GM13976 (cell line): ENCODE measurements around the gene SHANK2.

Experiments
- DNase-seq: peaks from one replicate; pipeline ENCODE4 v3.0.0; 2012; ENCODE audit warnings: low spot score
- in situ Hi-C: fragments of 300-500 bp; cut with MboI; formaldehyde crosslinking; loops from one replicate; pipeline ENCODE4 v1.12.0; 2022; ENCODE audit warnings: low sequenced_read_pairs, mixed read lengths, inconsistent platforms; ENCODE audit not compliant: unreplicated experiment
- TF ChIP-seq, protein P1 (sequence below): IDR thresholded peaks from 2 replicates; pipeline ENCODE4 v1.5.1; 2012; ENCODE audit warnings: borderline replicate concordance, mild to moderate bottlenecking; ENCODE audit not compliant: insufficient read depth; ENCODE audit errors: extremely low read depth, missing control alignments, control extremely low read depth

Gene SHANK2

DNA sequence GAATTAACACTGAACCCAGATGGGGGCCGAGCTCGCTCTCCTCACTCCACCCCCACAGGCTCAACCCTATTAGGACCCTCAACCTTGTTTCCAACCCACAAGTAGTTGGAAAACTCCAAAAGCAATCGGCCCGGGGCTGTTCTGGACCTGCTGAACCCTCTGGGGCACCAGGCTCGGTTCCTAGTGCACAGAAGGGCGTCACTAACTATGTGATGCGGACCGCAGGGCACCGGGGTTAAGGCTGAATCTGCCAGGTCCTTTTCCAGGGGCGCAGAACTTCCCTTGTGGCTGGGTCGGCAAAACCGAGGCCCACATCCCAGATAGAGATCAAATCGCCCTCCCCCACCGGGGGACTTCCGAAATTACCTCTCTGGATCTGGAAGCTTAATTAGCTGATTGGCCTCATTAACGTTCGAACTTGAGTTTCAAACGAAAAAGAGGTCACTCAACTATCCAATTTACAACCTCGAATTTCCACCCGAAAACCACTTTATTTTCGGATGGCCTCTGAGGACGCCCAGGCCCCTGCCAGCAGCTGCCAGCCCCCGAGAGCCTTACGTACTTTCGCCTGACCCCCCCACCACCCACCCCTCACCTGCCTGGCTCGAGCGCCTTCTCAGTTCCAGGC lies 1.7 kb downstream of the SHANK2 start:
- DNase-seq = no peak
- TF ChIP-seq, protein P1, sequence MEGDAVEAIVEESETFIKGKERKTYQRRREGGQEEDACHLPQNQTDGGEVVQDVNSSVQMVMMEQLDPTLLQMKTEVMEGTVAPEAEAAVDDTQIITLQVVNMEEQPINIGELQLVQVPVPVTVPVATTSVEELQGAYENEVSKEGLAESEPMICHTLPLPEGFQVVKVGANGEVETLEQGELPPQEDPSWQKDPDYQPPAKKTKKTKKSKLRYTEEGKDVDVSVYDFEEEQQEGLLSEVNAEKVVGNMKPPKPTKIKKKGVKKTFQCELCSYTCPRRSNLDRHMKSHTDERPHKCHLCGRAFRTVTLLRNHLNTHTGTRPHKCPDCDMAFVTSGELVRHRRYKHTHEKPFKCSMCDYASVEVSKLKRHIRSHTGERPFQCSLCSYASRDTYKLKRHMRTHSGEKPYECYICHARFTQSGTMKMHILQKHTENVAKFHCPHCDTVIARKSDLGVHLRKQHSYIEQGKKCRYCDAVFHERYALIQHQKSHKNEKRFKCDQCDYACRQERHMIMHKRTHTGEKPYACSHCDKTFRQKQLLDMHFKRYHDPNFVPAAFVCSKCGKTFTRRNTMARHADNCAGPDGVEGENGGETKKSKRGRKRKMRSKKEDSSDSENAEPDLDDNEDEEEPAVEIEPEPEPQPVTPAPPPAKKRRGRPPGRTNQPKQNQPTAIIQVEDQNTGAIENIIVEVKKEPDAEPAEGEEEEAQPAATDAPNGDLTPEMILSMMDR = no peak
- in situ Hi-C loops = no loop called here

DNA sequence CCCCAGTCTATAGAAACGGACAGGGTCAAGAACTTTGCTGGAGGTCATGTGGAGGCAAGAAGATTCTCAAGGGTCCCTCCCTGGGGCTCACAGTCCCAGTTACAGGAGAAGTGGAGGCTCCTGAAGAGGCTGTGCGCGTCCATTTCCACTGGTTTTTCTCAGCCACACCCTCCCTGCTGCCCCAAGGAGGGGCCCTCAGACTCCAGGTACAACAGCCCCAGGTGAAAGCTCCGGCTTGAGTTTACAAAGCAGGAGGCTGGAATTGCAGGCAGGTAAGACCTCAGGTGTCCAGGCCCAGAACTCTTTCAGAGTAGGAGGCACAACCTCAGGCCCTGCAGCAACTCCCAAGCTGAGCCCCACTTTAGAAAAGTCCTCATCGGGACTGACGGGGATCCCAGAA lies 3.1 kb downstream of the SHANK2 start:
- in situ Hi-C loops = no loop called here
- TF ChIP-seq, protein P1 = no peak

DNA sequence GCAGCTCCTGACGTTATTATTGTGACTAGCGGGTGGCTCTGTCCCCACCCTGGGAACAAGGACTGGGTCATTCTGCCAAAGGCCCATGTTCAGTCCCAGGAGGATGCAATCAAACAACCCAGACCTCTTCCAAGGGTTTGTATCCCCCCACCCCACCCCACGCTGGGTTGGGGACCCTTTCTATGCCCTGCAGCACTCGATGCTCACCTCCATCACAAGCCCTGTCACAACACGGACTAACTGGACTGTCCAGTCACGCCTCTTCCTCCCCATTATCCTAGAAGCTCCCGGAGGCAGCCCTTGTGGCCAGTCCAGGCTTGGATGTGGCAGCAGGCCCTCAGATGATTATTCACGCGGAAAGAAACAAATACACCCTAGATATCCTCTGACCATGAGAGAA lies 3.7 kb downstream of the SHANK2 start:
- TF ChIP-seq, protein P1 = no peak
- in situ Hi-C loops = no loop called here
- no peak for DNase-seq

More for the DNA sequence above, 3.1 kb downstream of the SHANK2 start:
- DNase-seq = no peak

DNA sequence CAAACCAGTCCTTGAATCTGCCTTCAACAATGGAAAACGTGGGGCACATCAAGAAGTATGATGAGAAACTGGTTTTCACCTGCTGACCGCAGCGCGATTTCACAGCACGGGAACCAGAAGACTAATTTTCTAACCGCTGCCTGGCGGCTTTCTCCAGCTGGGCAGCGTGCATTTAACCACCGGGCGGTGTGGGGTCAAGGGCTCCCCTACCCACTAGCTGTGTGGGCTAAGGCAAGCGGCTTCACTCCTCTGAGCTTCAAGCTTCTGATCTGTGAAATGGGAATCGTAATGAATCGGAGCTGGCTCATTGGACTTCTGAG lies 4.2 kb downstream of the SHANK2 start:
- TF ChIP-seq, protein P1 = no peak
- in situ Hi-C loops = no loop called here
- DNase-seq = no peak

DNA sequence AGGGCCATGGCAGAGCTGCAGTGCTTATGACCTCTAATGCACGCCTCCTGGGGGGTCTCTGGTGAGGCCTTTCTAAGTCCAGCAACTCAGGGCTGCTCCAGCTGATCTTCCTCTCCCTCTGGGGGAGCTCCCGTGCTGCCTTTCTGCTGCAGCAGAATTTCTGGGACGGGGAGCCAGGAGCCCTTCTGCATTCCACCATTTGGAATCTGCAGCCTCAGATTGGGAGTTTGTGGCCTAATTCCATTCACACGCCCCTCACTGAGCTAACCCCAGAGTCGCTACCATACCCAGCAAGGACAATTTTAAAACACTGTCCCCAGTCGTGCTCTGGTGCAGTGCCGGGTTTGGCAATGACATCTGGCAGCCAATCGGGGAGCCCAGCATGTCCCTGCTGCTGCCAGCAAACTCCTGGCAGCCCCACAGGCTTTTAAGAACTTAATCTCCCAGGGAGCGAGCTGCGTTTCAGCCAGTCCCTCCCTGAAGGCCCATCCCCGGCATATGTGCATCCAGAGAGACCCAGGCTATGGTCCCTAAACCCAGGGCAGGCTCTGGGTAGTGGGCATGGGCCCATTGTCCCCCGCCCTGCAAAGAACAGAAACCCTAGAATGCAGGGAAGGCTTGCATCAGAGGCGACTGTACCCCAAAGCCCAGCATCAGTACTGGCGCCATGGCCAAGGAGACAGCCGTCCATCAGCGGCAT lies 4.7 kb downstream of the SHANK2 start:
- in situ Hi-C loops = no loop called here
- no peak for DNase-seq
- TF ChIP-seq, protein P1 = no peak

DNA sequence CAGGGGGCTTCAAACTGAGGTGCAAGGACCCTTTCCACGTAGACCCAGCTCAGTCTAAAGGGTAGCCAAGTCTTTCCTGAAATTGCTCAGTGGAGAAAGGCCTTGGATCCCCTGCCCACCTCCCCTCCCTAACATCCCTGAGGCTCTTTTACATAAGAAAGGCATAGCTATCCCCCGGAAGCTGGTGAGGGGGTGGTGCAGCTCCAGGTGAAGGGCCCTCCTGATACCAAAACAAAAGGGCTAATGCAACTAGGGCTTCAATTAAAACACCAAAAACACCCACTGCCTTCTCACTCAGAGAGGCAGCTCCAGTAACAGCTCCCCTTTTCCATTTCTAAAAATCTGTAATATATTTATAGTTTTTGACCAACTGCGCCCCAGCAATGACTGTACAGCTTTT lies 5.8 kb downstream of the SHANK2 start:
- in situ Hi-C loops = no loop called here
- no peak for DNase-seq
- TF ChIP-seq, protein P1 = no peak
